Measurements from ENCODE around the gene RFX3.

The RFX3 gene

GRCh38 chr9:3520564-3520963 lies 5.2 kb downstream of the RFX3 start:
- no peaks in the 10 kb centered on the region; the same call in 1 of the 2 replicates for H3K36me3 ChIP-seq (ENCODE audit: insufficient read depth, low read length)
- H3K9ac ChIP-seq (ENCODE audit: low read length): no peak overlapping the region
- no peaks in the 10 kb centered on the region for H3K9me2 ChIP-seq (ENCODE audit: low read depth, low read length)
- H3K27me3 ChIP-seq (ENCODE audit: insufficient read depth, low read length): no peaks in the 10 kb centered on the region
- H3K27ac ChIP-seq (ENCODE audit: low read depth, low read length, poor library complexity, severe bottlenecking): no peak overlapping the region
- no peak overlapping the region for H2AFZ ChIP-seq (ENCODE audit: low read length)
- peaks cover 80% of the 10 kb centered on the region for H3K79me2 ChIP-seq (ENCODE audit: insufficient read depth, low read length)
- no peak overlapping the region for H3K4me3 ChIP-seq (ENCODE audit: low read depth, low read length, poor library complexity, severe bottlenecking)
- H3F3A ChIP-seq (ENCODE audit: insufficient read depth, low read length): no peaks in the 10 kb centered on the region
- H3K4me2 ChIP-seq (ENCODE audit: low read length): no peak overlapping the region
- no peaks in the 10 kb centered on the region for H4K20me1 ChIP-seq (ENCODE audit: insufficient read depth, low read length)
- peaks cover 35% of the 10 kb centered on the region for H3K4me1 ChIP-seq (ENCODE audit: insufficient read depth, low read length, severe bottlenecking)
- no peak for TF ChIP-seq EZH2 (IDR thresholded peaks at IDR 0.05; ENCODE audit: borderline replicate concordance, low read length)
- TF ChIP-seq CTCF (IDR thresholded peaks at IDR 0.05; ENCODE audit: low read length): no peak
- H3K9me3 ChIP-seq (ENCODE audit: low read length): no peaks in the 10 kb centered on the region

- Histone ChIP-seq H3K27me3 (ENCODE audit: insufficient read depth, low read length) (no peaks in the 10 kb centered on the region), H3F3A (ENCODE audit: insufficient read depth, low read length) (no peaks in the 10 kb centered on the region), H3K9ac (ENCODE audit: low read length) (no peak overlapping the region), H3K4me1 (ENCODE audit: insufficient read depth, low read length, severe bottlenecking) (peaks cover 35% of the 10 kb centered on the region), H3K9me2 (ENCODE audit: low read depth, low read length) (no peaks in the 10 kb centered on the region), H2AFZ (ENCODE audit: low read length) (no peak overlapping the region), H3K4me2 (ENCODE audit: low read length) (no peak overlapping the region), H3K4me3 (ENCODE audit: low read depth, low read length, poor library complexity, severe bottlenecking) (no peak overlapping the region), H3K27ac (ENCODE audit: low read depth, low read length, poor library complexity, severe bottlenecking) (no peak overlapping the region), H4K20me1 (ENCODE audit: insufficient read depth, low read length) (no peaks in the 10 kb centered on the region), H3K79me2 (ENCODE audit: insufficient read depth, low read length) (peaks cover 79% of the 10 kb centered on the region), H3K9me3 (ENCODE audit: low read length) (no peaks in the 10 kb centered on the region), H3K36me3 (ENCODE audit: insufficient read depth, low read length) (no peaks in the 10 kb centered on the region; the same call in 1 of the 2 replicates)
- TF ChIP-seq EZH2 (IDR thresholded peaks at IDR 0.05; ENCODE audit: borderline replicate concordance, low read length): no peak
- TF ChIP-seq CTCF (IDR thresholded peaks at IDR 0.05; ENCODE audit: low read length): no peak
Observed at GRCh38 chr9:3517377-3518048, 8.3 kb downstream of the RFX3 start.

GRCh38 chr9:3516667-3517330 lies 9.0 kb downstream of the RFX3 start:
- Histone ChIP-seq H4K20me1 (ENCODE audit: insufficient read depth, low read length) (no peaks in the 10 kb centered on the region), H3K4me1 (ENCODE audit: insufficient read depth, low read length, severe bottlenecking) (peaks cover 33% of the 10 kb centered on the region), H3K4me3 (ENCODE audit: low read depth, low read length, poor library complexity, severe bottlenecking) (no peak overlapping the region), H3K9ac (ENCODE audit: low read length) (no peak overlapping the region), H3K36me3 (ENCODE audit: insufficient read depth, low read length) (no peaks in the 10 kb centered on the region; the same call in 1 of the 2 replicates), H3K9me2 (ENCODE audit: low read depth, low read length) (no peaks in the 10 kb centered on the region), H3F3A (ENCODE audit: insufficient read depth, low read length) (no peaks in the 10 kb centered on the region), H3K4me2 (ENCODE audit: low read length) (no peak overlapping the region), H3K27me3 (ENCODE audit: insufficient read depth, low read length) (no peaks in the 10 kb centered on the region), H3K79me2 (ENCODE audit: insufficient read depth, low read length) (peaks cover 77% of the 10 kb centered on the region), H3K27ac (ENCODE audit: low read depth, low read length, poor library complexity, severe bottlenecking) (no peak overlapping the region), H2AFZ (ENCODE audit: low read length) (no peak overlapping the region), H3K9me3 (ENCODE audit: low read length) (no peaks in the 10 kb centered on the region)
- TF ChIP-seq CTCF (IDR thresholded peaks at IDR 0.05; ENCODE audit: low read length) (no peak), EZH2 (IDR thresholded peaks at IDR 0.05; ENCODE audit: borderline replicate concordance, low read length) (no peak)

All from OCI-LY1 (cell line).